CD1c-positive myeloid dendritic cell (primary cell): ENCODE measurements around the gene GNL1.

Experiments
- DNase-seq: peaks from one replicate; pipeline ENCODE4 v3.0.0-alpha.2; 2016; ENCODE audit errors: extremely low spot score

The GNL1 gene

DNA sequence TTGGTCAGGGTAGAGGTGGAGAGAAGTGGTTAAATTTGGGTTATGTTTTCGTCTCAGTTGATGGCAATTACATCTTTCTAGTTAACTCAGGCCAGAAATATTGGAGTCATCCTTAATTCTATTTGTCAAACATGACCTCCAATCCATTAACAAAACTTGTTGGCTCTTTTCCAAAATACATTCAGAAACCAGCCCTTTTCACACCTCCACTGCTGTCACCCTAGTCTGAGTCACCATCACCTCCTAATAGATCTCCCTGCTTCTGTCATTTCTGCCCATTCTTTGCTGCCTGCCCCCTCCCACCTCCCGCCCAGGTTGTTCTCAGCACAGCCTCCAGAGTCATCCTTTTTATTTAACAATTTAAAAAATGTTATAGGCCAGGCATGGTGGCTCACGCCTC lies 12.0 kb upstream of the GNL1 start:
- no peak for DNase-seq

DNA sequence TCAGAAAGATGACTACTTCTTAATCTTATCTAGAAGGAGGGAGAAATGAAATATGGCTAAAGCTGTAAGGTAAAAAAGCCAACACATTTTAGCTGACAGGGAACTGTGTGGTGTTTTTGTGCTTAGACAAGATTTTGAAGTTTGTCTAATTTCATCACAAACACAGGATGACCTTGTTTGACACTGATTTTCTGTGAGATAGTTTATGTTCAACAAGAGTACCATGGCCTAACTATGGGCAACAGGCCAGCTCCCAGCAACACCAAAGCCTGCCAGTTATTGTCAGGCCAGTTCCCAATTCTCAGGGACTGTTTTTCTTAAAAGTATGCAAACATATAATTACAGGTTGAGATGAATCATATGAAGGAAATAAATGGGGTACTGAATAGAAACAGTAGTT lies 9.5 kb upstream of the GNL1 start:
- DNase-seq = no peak

DNA sequence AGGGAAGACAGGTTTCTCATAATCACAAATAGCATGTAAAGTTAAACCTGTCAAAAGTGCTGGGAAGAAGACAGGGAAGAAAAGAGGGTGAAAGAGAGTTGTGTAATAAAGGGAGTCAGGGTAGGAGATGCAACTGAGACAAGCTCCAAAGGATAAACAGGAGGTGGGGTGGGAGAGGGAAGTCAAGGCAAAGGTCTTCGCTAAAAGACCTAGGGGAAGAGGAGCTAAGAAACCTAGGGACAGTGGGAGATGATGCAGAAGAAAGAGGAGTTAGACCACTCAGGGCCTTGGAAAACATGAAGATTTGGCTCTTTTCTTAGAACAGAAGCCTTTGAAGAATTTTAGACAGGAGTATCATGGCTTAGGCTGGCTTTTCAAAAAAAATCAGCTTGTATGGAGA lies 7.8 kb upstream of the GNL1 start:
- no peak for DNase-seq

DNA sequence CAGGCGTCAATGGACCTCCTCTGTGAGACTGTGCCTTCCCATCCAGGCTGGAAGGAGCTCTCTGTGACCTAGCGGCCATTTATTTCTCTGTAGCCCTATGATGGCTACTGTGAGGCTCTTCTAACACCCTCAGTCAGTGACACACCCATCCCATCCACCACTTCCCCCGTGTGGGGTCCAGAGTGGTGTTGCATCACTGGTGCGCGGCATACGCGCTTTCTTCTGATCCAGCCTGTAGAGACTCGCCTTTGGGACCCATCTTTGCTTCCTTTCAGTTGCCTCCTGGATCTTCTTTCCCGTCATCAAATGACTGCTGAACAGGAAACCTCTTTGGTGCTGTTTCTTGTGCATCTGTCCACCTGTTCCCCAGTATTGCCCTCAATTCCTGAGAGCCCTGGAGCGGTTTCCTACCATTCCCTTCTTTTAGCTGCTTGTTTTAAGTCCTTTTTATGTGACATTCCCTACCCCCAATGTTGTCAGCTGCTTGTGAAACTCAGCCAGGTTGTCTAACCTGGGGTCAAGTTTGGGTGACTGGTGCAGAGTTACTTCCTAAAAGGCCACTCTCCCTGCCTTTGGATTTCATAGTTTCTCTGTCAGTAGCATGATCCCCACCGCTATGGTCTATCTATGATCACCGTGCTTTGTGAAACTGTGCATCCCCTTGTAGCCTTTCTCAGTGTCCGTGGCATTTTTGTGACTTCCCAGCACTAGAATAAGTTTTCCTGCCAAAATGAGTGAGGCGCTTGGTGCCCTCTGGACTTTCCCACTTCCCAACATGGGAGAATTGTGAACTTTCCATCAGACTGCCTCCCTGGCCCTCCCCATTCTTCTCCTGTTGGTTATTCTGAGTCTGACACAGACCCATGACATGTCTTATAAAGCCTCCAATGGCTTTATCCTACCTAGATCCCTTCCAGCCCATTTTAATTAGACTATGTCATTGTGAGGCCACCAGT lies 6.5 kb upstream of the GNL1 start:
- no peak for DNase-seq

DNA sequence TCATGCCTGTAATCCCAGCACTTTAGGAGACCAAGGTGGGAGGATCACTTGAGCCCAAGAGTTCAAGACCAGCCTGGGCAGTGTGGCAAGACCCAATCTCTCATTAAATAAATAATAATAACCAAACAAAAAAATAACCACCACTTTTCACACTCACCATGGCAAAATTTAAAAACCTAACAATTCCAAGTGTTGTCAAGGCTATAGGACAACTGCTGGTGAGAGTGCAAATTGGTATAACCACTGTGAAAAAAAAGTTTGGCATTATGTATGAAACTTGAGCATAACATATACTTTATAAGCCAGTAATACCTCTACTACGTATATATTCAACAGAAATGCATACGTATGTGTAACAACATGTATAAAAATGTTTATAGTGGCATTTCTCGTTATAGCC lies 4.6 kb upstream of the GNL1 start:
- DNase-seq = no peak

DNA sequence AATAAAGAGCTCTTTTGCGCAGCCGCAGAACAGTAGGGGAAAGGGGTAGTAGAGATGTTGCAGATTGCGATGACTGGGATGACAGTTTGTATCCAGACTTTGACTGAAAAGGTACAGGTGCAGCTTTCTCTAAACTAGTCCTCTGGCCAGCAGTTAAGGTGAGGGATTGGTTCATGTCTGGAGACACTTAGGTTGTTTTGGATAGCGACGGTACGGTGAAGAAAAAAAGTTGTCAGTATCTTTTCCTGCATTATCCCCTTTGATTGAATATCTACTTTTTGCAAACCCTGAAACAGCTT lies 1.3 kb upstream of the GNL1 start:
- no peak for DNase-seq

DNA sequence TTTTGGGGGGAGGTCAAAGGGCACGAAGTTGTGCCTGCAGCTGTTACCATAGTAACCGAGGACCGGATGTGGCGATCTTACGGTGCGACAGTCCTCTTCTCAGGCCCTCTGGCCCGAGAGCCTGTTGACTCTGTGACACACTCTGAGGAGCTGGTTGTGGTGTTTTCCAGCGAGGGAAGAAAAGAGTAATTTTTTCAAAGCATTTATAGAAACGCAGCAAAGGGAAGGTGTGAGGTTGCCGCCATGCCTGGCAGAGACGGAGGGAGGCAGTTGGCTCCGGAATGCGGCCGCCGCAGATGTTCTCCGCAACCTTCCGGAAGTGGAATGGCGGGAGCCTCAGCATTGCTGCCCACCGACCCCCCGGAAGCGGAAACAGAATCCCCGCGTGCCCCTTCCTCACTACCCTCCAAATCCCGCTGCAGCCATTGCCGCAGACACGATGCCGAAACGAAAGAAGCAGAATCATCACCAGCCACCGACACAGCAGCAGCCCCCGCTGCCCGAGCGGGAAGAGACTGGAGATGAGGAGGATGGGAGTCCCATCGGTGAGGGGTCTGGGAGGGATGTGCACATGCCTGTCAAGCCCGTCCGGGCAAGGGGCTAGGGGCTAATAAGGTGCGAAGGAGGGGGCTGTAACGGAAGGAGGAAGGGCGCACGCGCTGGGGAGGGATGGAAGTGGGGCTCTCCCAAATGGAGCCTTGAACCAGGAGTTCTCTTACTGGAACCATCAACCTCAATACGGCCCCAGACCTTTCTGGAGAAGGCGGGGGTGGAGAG lies 805 bp upstream of the GNL1 start, which contains the start of gene PRR3:
Gene PRR3, plus strand, starts transcription at position 390 of the 777 bp plus-strand sequence. Its CDS starts 50 bp downstream, at position 440.
- peak; percentile 95 for DNase-seq

DNA sequence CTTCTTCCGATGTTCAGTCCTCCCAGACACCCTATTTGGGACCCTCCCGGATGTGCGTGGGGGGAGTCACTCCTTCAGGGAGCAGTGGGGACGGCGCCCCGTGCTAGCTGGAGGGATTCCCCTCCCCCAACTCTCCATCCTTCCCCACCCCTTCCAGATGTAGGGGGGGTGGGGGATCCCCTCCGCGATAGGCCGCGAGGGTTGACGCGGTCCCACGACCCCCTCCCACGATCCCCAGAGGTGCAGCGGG lies 548 bp downstream of the GNL1 start:
- no peak for DNase-seq

DNA sequence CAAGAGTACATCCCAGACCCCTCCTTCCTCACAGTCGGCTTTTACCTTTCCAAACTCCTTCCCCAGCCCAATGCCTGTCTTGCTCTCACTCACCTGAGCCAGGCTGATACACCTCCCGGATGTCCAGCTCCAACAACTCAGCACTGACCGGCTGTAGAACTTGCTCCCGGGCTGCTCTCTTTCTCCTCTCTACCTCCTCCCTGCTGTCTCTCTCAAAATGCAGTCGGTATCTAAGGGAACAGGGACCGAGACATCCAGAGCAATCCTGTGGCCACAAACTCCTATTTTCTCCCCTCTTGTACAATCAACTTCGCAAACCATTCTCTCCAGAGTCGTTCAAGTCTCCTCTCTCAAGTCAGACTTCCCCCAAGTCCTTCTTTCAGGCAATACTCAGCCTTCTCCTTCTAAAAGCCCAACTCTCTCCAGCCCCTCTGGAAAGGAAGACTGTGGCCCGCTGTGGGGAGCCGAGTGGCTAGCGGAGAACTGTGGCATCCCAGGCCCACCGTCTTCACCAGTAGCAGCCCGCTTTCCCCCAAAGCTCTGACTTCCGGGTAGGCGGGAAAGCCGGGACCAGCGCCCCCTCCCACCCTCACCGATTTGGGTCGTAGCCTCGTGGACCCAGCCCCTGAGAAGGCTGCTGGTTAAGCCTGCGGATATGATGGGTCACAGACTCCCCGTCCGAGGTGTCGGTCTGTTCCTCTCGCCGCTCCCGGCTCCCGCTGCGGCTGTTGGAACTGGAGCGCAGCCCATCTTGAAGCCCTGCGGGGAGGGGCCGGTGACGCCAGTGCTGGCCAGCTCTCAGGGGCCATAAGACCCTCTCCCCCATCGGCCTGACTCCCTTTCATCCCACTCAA lies 1.1 kb downstream of the GNL1 start:
- DNase-seq = peak; percentile 14

DNA sequence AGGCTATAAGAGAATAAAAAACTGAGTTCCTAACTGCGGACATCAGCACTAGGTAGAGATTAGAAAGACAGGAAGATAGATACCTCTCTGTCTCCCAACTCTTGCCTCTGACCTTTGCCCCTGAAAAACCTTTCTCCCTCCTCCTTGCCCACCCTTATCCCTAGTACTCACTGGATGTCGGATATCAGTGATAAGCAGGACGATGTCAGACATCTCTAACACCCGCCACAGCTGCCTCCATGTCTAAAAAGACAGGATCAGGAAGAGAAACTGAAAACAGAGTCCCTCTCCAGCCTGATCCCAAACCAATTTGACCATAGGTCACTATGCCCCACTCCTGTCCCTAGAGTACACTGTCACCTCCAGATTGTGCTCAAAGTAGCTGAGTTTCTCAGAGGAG lies 1.9 kb downstream of the GNL1 start:
- no peak for DNase-seq

DNA sequence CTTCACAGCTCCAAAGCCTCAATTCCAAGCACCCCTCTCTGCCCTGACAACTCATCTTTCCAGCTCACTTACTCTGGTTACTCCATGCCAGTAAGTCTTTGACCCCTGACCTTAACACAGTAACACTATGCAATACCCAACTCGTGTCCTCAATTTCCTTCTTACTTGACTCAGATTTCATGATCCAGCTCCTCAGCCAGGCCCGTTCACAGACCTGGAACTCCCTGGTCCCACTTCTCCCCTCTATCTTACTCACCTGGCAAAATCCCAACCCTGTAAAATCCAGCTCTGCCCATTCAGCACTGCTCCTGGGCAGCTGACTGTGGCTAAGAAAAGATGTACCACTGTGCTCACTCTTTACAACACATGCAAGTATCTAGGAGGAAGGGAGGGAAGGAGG lies 7.9 kb downstream of the GNL1 start:
- no peak for DNase-seq

DNA sequence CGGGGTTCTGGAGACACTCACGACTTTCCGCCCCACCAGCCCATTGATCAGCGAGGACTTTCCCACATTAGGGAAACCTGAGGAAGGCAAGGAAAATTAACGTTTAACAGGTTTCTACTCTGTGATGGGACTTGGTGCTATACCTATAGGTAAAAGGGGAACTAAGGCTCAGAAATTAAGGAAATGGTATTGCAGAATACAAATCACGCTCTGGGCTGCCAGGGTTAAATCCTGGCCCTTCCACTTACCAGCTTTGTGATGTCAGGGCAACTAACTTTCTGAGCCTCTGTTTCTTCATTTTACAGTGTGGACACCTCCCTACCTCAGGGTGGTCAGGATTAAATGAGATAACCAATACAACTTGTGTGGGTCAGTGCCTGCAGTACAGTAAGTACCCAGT lies 8.8 kb downstream of the GNL1 start:
- DNase-seq = peak; percentile 25

DNA sequence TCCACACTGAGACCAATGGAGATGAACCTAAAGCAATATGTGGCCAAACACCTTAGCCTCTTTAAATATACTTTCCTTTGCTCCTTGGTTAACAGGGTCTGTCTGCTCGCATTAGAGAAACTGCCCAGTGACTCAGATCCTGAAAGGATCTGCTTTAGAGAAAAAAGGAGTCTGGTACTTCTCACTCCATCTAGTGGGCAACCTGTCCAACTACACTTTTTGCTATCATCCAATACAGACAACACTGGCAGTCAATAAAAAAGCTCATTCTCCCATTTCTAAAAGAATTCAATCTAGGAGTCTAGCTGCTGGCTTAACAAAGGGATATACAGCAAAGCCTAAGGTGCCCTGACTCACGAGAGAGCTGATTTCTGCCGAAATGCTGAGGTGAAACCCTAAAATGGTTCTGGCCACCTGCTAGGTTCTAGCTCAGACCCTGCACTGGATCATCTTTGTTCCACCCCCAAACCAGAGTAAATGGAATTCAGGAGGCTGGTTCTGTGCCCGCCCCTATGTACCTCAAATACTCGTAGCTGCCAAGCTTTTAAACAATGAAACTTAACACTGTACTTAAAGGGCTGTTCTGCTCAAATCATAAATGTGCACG lies 11.5 kb downstream of the GNL1 start:
- peak; percentile 68 for DNase-seq

DNA sequence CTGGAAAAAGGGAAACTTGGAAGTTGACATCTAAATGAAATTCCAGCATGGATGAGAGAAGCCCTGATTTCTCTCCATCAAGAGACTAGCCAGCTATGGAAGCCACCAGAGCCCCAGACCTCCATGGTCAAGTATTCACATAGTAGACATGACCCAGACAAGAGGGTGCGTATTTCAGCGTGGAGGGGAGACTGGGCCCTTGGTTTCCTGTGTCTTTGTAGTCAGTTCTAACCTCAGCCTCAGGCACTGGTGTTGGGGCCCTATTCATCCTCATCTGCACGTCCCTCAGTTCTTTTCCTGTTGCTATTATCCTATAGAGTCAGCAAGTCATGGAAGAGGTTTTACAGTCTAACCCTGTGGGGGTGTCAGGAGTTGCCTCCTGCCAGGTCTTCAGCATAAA lies 12.5 kb downstream of the GNL1 start:
- no peak for DNase-seq

DNA sequence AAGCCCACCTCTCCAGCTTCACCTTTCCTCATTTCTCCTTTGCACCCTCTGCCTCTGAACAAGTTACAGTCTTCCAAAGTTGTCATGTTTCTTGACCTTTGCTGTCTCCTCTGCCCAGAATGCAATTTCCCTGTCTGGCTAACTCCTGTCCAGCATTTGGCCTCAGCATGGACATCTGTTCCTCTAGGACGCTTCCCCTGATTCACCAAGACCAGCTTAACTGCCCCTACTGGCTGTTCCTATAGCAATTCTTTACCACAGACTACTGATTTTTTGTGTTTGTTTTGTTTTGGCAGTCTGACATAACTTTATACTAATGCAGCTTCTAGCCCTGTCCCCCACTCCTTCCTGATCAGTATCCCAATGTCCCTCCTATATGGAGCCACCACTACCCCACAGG lies 13.4 kb downstream of the GNL1 start:
- DNase-seq = no peak

DNA sequence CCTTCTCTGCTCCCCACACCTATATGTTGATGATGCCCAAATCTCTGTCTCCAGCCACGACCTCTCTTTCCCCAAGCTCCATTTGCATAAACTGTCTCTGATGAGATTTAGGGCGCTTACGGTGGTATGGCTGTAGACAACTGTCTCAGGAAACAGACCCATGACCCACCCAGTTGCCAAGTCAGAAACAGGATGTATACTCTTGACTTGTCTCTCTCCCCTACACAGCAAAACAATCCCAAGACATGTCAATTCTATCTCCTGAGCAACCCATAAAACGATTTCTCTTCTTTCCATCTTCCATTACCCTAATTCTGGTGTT lies 13.9 kb downstream of the GNL1 start:
- no peak for DNase-seq

DNA sequence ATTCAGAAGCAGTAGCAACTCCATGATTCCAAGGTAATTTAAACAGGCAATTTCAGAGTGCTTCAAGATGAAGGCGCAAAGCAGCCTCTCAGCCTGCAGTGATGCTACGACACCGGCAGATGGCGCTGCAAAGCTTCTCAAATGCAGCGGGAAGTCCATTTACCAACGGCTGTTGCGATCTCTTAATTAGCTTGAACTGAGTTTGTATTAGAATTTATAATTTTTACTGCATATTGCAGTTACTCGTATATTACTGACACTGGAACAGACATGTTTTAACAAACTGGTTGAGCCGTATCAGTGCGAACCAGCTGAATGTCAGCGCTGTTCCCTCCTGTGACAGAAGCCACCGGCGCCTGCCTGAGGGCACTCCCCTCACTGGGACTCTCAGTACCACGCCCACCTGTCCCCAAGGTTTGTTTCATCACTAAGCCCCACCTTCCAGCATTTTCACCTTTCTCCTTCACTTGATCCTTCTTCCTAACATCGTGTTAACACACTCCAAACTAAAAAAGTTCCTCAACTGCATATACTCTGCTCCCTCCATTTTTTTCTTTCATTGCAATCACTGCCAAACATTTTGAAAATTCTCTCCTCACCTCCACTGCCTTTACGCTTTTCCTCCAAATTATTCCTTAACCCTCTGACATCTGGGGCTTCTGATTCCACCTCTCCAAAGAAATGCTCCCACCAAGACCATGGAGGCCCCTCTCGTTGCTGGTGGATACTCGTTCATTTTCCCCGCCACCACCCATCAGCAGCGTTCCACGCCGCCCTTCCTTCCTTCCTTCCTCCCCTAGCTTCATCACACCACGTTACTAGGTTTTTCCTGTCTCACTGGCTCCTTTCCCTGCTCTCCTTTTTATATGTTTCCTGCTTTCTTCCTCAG lies 14.5 kb downstream of the GNL1 start:
- DNase-seq = peak; percentile 92

DNA sequence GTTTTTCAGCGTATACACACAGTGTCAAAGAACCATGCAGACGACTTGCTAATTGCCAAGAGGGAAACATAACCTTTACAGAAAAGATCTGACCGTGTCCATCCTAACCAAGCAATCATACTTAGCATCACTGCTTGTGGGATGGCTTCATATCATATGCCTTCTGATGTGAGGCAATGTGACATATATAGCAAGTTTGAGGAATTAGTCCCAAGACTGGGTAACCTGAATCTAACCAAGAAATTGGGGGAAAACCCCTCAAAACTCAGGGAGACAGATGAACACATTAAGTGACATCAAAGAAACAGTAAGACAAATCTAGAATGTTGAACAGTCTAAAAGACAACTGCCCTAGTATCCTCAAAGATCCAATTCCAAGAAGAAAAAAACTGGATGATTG lies 18.4 kb downstream of the GNL1 start:
- DNase-seq = no peak

DNA sequence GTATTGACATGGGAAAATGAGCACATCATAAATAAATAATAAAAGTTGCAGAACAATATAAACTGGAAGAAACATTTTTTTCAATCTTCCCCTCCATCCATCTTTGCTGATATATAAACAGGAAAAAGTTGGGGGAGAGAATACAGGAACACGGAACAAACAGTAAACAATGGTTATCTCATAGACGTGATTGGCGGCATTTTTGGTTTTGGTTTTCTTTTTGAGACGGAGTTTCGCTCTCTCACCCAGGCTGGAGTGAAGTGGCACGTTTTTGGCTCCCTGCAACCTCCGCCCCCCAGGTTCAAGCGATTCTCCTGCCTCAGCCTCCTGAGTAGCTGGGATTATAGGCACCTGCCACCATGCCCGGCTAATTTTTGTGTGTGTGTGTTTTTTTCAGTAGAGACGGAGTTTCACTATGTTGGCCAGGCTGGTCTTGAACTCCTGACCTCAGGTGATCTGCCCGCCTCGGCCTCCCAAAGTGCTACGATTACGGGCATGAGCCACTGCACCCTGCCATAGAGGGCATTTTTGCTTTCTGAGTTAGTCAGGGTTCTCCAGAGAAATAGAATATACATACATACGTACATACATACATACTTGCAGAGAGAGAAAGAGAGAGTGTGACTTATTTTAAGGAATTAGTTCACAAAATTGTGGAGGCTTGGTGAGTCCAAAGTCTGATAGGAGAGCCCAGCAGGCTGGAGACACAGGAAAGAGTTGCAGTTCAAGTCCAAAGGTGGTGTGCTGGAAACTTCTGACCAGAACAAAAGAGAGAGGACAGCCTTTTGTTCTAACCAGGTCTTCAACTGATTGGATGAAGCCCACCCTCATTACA lies 22.6 kb downstream of the GNL1 start:
- no peak for DNase-seq

DNA sequence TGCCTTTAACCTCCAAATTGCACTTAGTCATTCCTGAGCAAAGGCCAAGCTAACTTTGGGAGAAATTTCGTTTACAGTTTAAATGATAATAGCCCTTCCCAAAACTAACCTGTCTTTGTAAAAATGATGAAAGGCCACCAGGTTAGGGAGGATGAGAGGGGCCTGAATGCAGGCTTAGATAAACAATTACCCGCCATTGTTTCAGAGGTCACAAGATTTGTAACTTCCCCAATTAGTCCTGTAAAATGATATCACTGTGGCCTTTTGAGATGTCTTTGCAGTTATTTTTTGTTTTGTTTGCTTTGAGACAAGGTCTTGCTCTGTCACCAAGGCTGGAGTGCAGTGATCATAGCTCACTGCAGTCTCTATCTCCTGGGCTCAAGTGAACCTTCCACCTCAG lies 26.3 kb downstream of the GNL1 start:
- DNase-seq = peak; percentile 62
